NCI-H2081 treated with DMSO at 0.1 percent for 48 hours (cell line): ENCODE results near the gene PRIM1.
"Not testable (repeated sequence)": the region's sequence is repeated elsewhere in the genome, so short reads cannot be mapped to it uniquely, and the experiment has no call there.

Source experiments
- DNase-seq: peaks from one replicate; lab custom pipeline; 2025; lab: John Stamatoyannopoulos, UW

Gene PRIM1

DNA sequence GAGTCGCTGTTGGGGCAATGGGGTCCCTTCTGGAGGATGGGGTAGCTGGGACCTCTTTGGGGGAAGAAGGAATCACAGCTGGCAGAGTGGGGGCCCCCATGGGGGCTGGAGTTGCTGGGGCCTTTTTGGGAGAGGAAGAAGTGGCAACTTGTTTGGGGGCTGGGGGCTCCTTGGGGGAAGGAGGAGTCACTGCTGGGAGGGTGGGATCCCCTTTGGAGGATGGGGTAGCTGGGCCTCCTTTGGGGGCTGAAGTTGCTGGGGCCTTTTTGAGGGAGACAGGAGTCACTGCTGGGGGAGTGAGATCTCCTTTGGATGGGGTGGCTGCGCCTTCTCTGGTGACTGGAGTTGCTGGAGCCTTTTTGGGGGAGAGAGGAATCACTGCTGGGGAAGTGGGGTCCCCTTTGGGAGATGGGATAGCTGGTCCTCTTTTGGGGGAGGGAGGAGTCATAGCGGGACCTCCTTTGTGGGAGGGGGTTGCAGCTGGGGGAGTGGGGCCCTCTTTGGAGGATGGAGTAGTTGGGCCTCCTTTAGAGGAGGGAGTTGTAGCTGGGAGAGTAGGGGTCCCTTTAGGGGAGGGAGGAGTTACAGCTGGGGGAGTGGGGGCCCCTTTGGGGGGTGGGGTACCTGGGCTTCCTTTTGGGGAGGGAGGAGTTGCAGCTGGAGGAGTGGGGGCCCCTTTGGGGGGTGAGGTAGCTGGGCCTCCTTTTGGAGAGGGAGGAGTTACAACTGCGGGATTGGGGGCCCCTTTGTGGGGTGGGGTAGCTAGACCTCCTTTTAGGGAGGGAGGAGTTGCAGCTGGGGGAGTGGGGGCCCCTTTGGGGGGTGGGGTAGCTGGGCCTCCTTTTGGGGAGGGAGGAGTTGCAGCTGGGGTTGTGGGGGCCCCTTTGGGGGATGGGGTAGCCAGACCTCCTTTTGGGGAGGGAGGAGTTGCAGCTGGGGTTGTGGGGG, 34.9 kb downstream of the PRIM1 start:
- DNase-seq, result no peak

DNA sequence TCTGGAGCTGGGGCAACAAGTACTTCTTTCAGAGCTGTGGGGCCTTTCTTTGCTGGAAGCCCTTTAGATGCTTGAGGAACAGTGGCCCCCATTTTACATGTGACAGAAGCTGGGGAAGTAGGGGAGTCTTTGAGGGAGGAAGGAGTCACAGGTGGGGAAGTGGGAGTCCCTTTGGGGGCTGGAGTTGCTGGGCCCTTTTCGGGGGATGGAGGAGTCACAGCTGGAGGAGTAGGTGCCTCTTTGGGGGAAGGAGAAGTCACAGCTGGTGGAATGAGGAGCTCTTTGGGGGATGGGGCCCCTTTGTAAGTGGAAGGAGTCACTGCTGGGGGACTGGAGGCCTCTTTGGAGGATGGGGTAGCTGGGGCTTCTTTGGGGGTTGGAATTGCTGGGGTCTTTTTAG, 35.7 kb downstream of the PRIM1 start:
- no peak for DNase-seq

DNA sequence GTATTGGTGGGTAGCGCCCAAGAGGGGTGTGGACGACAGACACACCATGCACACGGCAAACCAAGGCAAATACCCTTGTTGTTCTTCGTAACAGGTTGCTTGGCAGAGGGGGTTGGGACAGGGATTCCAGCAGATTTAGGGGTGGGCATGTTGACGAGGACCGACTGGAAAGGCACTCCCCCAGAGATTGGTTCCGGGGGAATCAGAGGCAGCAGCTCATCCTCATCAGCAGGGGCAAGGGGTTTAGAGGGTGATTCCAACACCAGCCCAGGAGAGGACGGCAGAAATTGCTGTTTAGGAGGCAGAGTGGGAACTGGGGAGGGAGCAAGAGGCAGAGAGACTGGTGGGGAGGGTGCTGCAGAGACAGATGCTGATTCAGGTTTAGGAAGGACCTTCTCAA, 36.3 kb downstream of the PRIM1 start:
- DNase-seq, result no peak

DNA sequence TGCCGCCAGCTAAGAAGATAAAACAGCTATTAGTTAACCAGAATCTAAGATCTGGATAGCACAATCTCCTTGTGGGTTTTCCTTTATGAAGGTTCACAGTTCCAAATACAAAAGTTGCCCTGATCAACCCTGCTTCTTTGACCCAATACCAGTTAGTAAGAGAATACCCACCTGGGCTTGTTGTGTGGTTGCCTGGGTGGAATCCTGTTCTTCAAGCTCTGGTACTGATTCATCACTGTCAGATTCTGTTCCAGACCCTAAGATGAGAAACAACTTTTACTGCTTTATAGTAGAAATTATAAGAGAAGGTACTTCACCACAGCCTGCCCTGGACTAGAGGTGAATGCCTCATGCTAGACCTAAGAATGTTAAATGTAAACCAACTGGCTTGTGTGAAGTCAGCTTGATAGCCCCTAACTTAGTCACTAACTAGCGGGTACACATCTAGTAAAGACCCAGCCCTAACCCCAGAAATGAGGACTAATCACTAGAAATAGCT, 37.6 kb downstream of the PRIM1 start:
- DNase-seq, result no peak

DNA sequence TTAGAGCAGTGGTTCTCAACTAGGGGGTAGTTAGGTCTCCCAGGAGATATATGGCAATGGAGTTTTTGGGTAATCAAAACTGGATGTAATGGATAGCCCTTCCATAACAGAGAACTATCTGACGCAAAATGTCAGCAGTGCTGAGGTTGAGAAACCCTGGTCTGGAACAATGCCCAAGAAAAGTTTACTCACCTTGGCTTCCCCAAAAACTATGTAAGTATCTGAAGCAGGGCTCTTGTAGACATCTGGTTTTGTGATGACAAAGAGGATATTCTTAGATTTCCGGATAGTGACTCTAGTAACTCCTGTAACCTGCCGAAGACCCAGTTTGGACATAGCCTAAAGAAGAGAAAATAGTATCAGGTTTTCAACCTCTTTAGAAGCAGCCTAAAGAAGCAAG, 38.8 kb downstream of the PRIM1 start:
- DNase-seq, result no peak

DNA sequence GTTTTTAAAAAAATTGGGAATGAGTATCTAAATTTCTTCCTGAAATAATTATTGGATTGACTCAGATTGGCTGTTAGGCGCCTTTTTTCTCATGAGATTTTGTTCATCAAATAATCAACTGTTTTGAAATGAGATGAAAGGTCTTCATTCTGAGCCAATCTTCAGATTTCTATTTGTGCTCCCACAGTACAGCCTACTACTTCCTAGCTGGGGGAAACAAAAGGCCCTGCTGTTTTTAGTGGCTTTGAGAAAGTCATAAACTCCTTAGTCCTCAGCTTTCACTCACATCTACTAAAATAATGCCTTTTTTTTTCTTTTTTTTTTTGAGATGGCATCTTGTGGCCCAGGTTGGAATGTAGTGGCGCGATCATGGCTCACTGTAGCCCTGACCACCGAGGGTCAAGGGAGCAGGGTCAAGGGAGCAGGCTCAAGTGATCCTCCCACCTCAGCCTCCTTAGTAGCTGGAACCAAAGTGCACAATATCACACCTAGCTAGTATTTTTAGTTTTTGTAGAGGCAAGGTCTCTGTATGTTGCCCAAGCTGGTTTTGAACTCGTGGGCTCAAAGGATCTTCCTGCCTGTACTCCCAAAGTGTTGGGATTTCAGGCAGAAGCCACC, 42.3 kb downstream of the PRIM1 start:
- no peak for DNase-seq

DNA sequence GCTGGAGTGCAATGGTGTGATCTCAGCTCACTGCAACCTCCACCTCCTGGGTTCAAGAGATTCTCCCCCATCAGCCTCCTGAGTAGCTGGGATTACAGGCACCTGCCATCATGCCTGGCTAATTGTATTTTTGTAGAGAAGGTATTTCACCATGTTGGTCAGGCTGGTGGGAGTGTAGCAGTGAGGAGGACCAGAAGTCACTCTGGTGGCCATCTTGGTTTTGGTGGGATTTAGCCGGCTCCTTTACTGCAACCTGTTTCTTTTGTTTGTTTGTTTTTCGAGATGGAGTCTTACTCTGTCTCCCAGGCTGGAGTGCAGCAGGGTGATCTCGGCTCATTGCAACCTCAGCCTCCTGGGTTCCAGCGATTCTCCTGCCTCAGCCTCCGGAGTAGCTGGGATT, 47.6 kb downstream of the PRIM1 start:
- DNase-seq, result not testable (repeated sequence)

DNA sequence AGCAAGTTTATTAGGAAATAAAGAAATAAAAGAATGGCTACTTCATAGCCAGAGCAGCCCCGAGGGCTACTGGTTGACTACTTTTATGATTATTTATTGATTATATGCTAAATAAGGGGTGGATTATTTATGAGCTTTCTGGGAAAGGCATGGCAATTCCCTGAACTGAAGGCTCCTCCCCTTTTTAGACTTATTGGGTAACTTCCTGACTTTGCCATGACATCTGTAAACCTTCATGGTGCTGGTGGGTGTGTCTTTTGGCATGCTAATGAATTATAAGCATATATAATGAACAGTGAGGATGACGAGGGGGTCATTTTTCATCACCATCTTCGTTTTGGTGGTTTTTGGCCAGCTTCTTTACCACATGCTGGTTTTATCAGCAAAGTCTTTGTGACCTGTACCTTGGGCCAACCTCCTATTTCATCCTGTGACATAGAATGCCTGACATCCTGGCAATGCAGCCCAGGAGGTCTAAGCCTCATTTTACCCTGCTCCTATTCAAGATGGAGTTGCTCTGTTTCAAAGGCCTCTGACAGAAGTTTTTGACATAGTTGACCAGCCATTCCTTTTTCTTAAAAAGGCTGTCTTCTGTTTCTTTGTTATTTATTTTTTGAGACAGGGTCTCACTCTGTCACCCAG, 53.0 kb downstream of the PRIM1 start:
- DNase-seq, result no peak

DNA sequence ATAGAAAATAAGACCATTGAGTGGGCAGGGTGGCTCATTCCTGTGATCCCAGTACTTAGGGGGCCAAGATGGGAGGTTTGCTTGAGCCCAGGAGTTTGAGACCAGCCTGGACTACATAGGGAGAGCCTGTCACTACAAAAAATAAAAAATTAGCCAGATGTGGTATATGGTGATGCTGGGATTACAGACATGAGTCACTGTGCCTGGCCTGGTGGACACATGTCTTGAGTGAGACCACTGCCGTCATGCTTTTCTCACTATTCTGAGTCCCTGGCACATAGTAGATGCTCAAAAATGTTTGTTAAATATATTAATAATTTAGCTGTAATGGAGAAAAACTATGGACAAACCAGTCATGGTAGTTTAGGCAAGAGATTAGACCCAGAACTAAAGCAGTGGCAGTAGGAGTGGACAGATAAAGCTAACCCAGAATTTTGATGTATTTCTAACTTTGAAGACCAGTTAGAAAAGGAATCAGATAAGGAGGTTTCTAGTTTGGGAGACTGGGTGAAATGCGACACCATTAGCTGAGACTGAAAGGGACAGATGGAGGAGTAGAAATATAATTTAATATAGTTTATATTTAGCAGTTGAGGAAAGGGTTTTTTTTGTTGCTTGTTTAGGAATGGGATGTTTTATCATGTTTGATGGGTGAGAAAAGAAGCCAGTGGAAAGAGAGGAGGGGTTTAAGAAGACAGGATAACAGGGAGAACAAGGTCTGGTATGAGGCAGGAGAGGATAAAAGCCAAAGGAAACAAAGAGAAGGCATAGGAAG, 56.6 kb downstream of the PRIM1 start:
- no peak for DNase-seq

DNA sequence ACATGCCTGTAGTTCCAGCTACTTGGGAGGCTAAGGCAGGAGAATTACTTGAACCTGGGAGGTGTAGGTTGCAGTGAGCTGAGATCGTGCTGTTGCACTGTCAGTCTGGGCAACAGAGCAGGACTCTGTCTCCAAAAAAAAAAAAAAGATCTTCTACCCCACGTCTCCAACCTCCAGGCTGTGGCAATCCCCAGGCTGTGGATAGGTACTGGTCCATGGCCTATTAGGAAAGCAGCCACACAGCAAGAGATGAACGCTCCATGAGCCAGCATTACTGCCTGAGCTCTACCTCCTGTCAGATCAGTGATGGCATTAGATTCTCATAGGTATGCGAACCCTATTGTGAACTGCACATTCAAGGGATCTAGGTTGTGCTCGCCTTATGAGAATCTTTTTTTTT, 58.0 kb downstream of the PRIM1 start:
- no peak for DNase-seq

DNA sequence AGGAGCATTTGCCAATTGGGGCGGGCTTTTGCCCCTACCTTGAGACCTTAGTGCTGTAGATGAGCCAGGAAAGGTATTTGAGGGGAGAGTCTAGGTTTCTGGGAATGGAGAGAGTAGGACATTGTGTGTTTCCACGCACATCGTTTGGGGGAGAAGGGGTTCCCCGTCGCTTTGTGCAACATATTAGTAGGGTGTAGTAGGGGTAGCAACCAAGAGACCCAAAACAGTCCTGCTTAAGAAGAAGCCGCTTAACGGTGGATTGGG, 63.3 kb downstream of the PRIM1 start:
- no peak for DNase-seq

DNA sequence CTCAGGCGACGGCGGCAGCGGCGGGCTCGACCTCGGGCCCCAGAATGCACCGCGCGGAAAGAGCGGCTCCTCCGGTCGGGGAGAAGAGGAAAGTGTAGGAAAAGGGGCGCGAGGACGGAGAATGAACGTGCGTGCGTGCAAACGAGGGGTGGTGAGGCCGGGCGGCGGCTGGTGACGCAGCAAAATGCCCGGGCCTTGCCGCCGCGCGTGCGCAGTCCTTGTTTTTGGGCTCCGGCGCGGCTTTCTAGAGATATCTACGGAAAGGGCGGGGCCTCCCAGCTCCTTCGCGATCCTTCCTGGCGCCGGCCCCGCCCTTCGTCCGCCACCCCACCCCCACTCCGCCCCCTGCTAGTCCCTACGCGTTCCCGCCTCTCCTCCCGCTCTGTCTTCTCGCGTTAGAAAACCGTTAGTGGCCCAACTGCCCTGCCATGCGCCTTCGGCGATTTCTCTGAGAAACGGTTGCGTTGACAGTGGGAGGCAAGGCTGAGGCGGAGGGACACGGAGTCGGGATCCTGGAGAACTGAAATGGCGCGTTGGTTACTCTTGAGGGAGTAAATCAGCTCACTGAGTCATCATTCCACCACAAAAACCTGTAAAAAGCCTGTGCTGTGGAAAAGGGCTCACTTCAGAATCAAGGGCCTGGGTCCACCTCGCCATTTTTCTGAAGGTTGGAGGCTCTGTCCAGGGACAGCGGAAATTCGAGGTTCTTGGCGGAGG, 63.8 kb downstream of the PRIM1 start, which contains the start of gene PTGES3:
Gene PTGES3 (minus strand): TSS at position 156 of the 717 bp plus-strand sequence. CDS start 285 bp downstream, outside the sequence.
- DNase-seq, result peak; percentile 97

DNA sequence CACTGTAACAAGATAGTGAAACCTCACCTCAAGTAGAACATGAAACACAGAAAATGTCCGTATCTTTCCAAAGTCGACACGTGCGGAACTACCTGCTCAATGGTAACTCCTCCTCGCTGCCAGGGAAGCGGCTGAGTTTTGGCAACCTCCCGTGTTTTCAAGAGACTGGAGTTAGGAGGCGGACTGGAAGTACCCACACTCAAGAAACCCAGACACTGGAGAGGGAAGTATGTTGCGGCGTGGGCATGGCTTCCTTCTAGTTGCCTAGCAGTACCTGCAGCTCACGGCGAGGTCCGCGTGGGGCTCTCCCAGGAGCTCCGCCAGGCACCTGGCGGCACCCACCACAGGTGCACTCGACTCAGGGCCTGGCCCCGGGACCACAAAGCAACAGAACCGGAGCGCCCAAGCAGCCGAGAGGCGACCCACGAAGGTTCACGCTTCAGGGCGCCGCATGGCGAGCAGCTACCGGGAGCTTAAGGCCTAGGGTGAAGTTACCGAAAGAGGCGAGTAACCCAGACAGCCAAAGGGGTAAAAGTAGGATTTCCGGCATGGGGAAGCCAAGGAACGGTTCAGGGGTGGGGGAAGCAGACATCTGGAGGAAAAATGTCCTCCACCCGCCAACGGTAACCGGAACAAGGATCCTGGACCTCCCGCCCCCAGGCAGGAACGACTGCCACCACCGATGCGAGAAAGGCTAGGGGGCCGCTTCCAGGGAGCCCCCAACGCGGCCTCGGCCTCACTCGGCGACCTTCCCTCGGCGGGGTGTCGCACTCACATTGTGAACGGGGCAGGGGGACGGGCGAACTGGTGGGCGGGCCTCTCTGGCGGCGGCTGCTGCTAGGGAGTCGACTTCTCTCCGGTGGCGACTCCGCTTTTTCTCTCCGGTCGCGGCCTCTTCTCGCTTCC, 64.6 kb downstream of the PRIM1 start:
- peak; percentile 9 for DNase-seq

DNA sequence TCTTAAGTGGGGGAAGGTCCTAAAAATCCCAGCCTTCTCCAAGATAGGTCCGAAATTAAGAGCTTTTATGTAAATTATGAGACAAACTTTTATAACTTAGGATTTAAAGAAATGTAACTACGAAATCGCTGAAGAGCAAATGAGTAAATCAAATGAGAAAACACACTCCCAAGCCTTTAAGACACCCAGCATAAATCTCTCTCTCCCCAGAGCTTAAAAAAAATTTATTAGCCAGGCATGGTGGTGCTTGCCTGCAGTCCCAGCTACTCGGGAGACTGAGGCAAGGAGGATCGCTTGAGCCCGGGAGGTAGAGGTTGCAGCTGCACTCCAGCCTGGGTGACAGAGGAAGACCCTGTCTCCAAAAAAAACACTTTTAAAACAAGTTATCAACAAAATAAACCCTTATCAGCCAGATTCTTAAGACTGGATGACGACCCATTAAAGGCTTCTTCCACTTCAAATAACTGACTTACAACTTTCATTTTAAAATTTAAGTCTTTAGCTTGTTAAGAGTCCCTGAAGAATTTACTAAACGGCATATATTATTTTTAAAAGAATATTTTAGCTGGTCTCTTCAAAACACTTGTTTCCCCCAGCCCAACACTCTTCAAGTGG, 67.3 kb downstream of the PRIM1 start:
- DNase-seq, result no peak

DNA sequence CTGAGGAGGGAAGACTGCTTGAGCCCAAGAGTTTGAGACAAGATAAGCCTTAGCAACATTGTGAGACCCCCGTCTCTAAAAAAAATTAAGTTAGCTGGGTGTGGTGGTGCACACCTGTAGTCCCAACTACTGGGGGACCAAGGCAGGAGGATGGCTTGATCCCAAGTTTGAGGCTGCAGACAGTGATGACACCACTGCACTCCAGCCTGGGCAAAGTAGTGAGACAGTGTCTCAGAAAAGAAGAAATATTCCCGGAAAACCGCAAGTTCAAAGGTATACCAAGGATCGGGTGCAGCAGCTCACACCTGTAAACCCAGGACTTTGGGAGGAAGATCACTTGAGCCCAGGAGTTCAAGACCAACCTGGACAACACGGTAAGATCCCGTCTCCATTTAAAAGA, 69.8 kb downstream of the PRIM1 start:
- DNase-seq, result no peak
